Liver (tissue), 3 donors: ENCODE measurements around the gene PER2.

Experiments used
- GABPA ChIP-seq, 2 donors: IDR thresholded peaks in 1 of 2; conservative IDR thresholded peaks in 1 of 2; 2 replicates each; pipeline ENCODE4 v1.6.1; 2016; ENCODE audit warnings: antibody characterized with exemption in 2 of 2, mild to moderate bottlenecking in 1 of 2, moderate library complexity in 1 of 2
- HNF4G ChIP-seq: IDR thresholded peaks from 2 replicates; pipeline ENCODE4 v1.6.1; 2016; ENCODE audit warnings: antibody characterized with exemption
- RXRA ChIP-seq, 2 donors: IDR thresholded peaks; 2 replicates each; pipeline ENCODE4 v1.6.1; 2017 to 2018; ENCODE audit warnings: antibody characterized with exemption in 2 of 2, mild to moderate bottlenecking in 1 of 2
- YY1 ChIP-seq: IDR thresholded peaks from 2 replicates; pipeline ENCODE4 v1.6.1; 2016; ENCODE audit warnings: antibody characterized with exemption, mild to moderate bottlenecking
- TF ChIP-seq, protein P1 (sequence below): fragments of 150-350 bp; IDR thresholded peaks from 2 replicates; pipeline ENCODE4 v1.5.1; 2017; ENCODE audit warnings: improper control_type of control experiment, low read depth, low read length; ENCODE audit not compliant: missing input control
- TF ChIP-seq, protein P2 (sequence below): IDR thresholded peaks from 2 replicates; pipeline ENCODE4 v1.6.1; 2016; ENCODE audit warnings: antibody characterized with exemption
- donor health status: healthy.
- donor health status: healthy.

DNA sequence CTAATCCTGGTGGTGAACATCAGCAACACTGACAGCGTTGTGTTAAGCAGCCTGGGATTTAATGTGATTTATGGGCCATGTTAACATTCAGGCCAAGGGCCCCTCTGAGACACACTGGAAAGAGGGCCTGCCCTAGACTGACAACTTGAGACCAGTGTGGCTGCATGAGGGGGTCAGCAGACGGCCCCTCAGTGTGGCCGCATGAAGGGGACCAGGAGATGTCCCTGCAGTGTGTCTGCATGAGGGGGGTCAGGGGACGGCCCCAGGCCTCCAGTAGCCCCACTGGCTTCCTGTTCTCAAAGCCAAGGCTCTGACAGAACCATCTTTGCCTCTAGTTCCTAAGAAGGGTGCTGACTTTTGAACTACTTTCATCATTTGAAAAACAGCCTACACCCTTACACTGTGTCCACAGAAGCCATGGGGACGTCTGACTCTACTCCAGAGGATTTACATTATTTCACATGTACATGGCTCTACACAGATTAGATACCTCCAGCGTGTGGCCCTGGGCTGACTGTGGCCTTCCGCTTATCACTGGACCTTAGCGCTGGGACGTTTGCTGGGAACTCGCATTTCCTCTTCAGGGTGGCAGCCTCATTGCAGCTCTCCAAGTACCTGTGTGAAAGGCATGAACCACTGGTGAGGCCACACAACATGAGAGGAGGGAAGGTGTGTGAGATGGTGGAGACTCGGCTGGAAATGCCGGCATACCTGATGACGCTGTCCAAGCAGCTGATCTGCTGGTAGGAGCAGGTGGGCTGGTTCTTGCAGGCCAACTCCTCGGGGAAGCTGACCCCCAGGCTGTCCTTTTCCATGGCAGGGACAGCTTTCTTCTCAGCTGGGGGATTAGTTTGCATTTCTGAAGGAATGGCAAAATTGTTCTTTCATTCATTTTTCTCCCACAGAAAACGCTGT, 30.4 kb downstream of the PER2 start:
- TF ChIP-seq YY1 (no peak), GABPA (IDR thresholded peaks at IDR 0.05 in 1 of 2, conservative IDR thresholded peaks at IDR 0.05 in 1 of 2) (no peak), HNF4G (no peak), RXRA (IDR thresholded peaks at IDR 0.05) (no peak)
- TF ChIP-seq, protein P1, sequence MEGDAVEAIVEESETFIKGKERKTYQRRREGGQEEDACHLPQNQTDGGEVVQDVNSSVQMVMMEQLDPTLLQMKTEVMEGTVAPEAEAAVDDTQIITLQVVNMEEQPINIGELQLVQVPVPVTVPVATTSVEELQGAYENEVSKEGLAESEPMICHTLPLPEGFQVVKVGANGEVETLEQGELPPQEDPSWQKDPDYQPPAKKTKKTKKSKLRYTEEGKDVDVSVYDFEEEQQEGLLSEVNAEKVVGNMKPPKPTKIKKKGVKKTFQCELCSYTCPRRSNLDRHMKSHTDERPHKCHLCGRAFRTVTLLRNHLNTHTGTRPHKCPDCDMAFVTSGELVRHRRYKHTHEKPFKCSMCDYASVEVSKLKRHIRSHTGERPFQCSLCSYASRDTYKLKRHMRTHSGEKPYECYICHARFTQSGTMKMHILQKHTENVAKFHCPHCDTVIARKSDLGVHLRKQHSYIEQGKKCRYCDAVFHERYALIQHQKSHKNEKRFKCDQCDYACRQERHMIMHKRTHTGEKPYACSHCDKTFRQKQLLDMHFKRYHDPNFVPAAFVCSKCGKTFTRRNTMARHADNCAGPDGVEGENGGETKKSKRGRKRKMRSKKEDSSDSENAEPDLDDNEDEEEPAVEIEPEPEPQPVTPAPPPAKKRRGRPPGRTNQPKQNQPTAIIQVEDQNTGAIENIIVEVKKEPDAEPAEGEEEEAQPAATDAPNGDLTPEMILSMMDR = no peak
- TF ChIP-seq, protein P2, sequence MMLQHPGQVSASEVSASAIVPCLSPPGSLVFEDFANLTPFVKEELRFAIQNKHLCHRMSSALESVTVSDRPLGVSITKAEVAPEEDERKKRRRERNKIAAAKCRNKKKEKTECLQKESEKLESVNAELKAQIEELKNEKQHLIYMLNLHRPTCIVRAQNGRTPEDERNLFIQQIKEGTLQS = no peak
